ENCODE data around the gene LAIR2.
"Not testable (repeated sequence)": the region's sequence is repeated elsewhere in the genome, so short reads cannot be mapped to it uniquely, and the experiment has no call there.

LAIR2 gene

GRCh38 chr19:54493967-54494585 lies 8.6 kb upstream of the LAIR2 start:
- no peak for DNase-seq (ENCODE audit: low read depth in 2 of 2)
- no peak for TF ChIP-seq CTCF (IDR thresholded peaks at IDR 0.05; ENCODE audit: low read depth, low read length)
- no peak overlapping the region for H3K4me3 ChIP-seq (replicated peaks in 1 of 2; ENCODE audit: low read depth in 2 of 2, low read length in 2 of 2)

GRCh38 chr19:54495284-54495683 lies 7.3 kb upstream of the LAIR2 start:
- not testable (repeated sequence) for H3K4me3 ChIP-seq (replicated peaks in 1 of 2; ENCODE audit: low read depth in 2 of 2, low read length in 2 of 2); DNase-seq (ENCODE audit: low read depth in 2 of 2)

- H3K4me3 ChIP-seq (replicated peaks in 1 of 2; ENCODE audit: low read depth in 2 of 2, low read length in 2 of 2); DNase-seq (ENCODE audit: low read depth in 2 of 2): not testable (repeated sequence)
Measured at GRCh38 chr19:54497747-54498450, 4.7 kb upstream of the LAIR2 start.

- not testable (repeated sequence) for DNase-seq (ENCODE audit: low read depth in 2 of 2); H3K4me3 ChIP-seq (replicated peaks in 1 of 2; ENCODE audit: low read depth in 2 of 2, low read length in 2 of 2)
Measured at GRCh38 chr19:54498451-54498772, 4.2 kb upstream of the LAIR2 start.

- not testable (repeated sequence) for H3K4me3 ChIP-seq (replicated peaks in 1 of 2; ENCODE audit: low read depth in 2 of 2, low read length in 2 of 2); DNase-seq (ENCODE audit: low read depth in 2 of 2)
Measured at GRCh38 chr19:54505542-54505941, 2.9 kb downstream of the LAIR2 start.

GRCh38 chr19:54506079-54506478 lies 3.4 kb downstream of the LAIR2 start:
- DNase-seq (ENCODE audit: low read depth in 2 of 2), result no peak
- H3K4me3 ChIP-seq (replicated peaks in 1 of 2; ENCODE audit: low read depth in 2 of 2, low read length in 2 of 2), result no peak overlapping the region
- TF ChIP-seq CTCF (IDR thresholded peaks at IDR 0.05; ENCODE audit: low read depth, low read length), result no peak

- not testable (repeated sequence) for H3K4me3 ChIP-seq (replicated peaks in 1 of 2; ENCODE audit: low read depth in 2 of 2, low read length in 2 of 2); DNase-seq (ENCODE audit: low read depth in 2 of 2)
Measured at GRCh38 chr19:54507038-54507717, 4.5 kb downstream of the LAIR2 start.

- no peak for DNase-seq (ENCODE audit: low read depth in 2 of 2)
- H3K4me3 ChIP-seq (replicated peaks in 1 of 2; ENCODE audit: low read depth in 2 of 2, low read length in 2 of 2), result no peak overlapping the region
- no peak for TF ChIP-seq CTCF (IDR thresholded peaks at IDR 0.05; ENCODE audit: low read depth, low read length)
Measured at GRCh38 chr19:54507824-54508223, 5.2 kb downstream of the LAIR2 start.

GRCh38 chr19:54508487-54508886 lies 5.9 kb downstream of the LAIR2 start:
- H3K4me3 ChIP-seq (replicated peaks in 1 of 2; ENCODE audit: low read depth in 2 of 2, low read length in 2 of 2); DNase-seq (ENCODE audit: low read depth in 2 of 2): not testable (repeated sequence)

- not testable (repeated sequence) for DNase-seq (ENCODE audit: low read depth in 2 of 2); H3K4me3 ChIP-seq (replicated peaks in 1 of 2; ENCODE audit: low read depth in 2 of 2, low read length in 2 of 2)
Measured at GRCh38 chr19:54509200-54509940, 6.7 kb downstream of the LAIR2 start.
